ENCODE results near the gene PIK3CA. TPM values are rescaled to one million over a fixed set of nuclear protein-coding genes. Genes with fewer than 3 reads are reported as not detected.

The PIK3CA gene
- total RNA-seq, 4 donors from 2014 or later = 11.6 to 24.3 (median 18.1) TPM

- H3K9me3 ChIP-seq = no peaks in the 10 kb centered on the region
- TF ChIP-seq POLR2A (IDR thresholded peaks at IDR 0.05) (no peak), POLR2AphosphoS5 (IDR thresholded peaks at IDR 0.05) (no peak), CTCF (IDR thresholded peaks at IDR 0.05) (no peak), EP300 (IDR thresholded peaks at IDR 0.05; ENCODE audit: low read depth) (no peak)
- no peak overlapping the region for H3K27ac ChIP-seq
- no peaks in the 10 kb centered on the region for H3K27me3 ChIP-seq
- peaks cover 0 to 5% (median 0%) of the 10 kb centered on the region in 4 donors for H3K4me1 ChIP-seq
- no peaks in the 10 kb centered on the region for H3K36me3 ChIP-seq
- WGBS, 2 donors (ENCODE audit: low coverage in 1 of 2) = 51 to 52% methylated on average over 4 of the region's 4 CpGs
- in situ Hi-C loops (cut with MboI; ENCODE audit: low pct_ligation_motif_present in 1 of 4, low pct_unique_long_range_greater_than_20kb in 1 of 4, low sequenced_read_pairs in 3 of 4) = no loop called here
- H3K4me3 ChIP-seq = no peak overlapping the region
- DNase-seq = no peak
- intact Hi-C loops (cut with DNase I; ENCODE audit: low total_unique reads) = no loop called here
Observed at GRCh38 chr3:179264449-179264848, 116.3 kb downstream of the PIK3CA start.

GRCh38 chr3:179265092-179265491 is 116.9 kb downstream of the PIK3CA start:
- no peaks in the 10 kb centered on the region for H3K9me3 ChIP-seq
- H3K27me3 ChIP-seq = no peaks in the 10 kb centered on the region
- in situ Hi-C loops (cut with MboI; ENCODE audit: low pct_ligation_motif_present in 1 of 4, low pct_unique_long_range_greater_than_20kb in 1 of 4, low sequenced_read_pairs in 3 of 4) = no loop called here
- no peak for TF ChIP-seq POLR2A (IDR thresholded peaks at IDR 0.05)
- no peak for TF ChIP-seq EP300 (IDR thresholded peaks at IDR 0.05; ENCODE audit: low read depth)
- TF ChIP-seq CTCF (IDR thresholded peaks at IDR 0.05) = no peak
- TF ChIP-seq POLR2AphosphoS5 (IDR thresholded peaks at IDR 0.05) = no peak
- intact Hi-C loops (cut with DNase I; ENCODE audit: low total_unique reads) = no loop called here
- H3K36me3 ChIP-seq = no peaks in the 10 kb centered on the region
- H3K27ac ChIP-seq = no peak overlapping the region
- H3K4me3 ChIP-seq = no peak overlapping the region
- DNase-seq = no peak
- WGBS, 2 donors (ENCODE audit: low coverage in 1 of 2) = 50 to 54% methylated on average over 1 of the region's 1 CpG
- H3K4me1 ChIP-seq = peaks cover 0 to 5% (median 0%) of the 10 kb centered on the region in 4 donors

DNA sequence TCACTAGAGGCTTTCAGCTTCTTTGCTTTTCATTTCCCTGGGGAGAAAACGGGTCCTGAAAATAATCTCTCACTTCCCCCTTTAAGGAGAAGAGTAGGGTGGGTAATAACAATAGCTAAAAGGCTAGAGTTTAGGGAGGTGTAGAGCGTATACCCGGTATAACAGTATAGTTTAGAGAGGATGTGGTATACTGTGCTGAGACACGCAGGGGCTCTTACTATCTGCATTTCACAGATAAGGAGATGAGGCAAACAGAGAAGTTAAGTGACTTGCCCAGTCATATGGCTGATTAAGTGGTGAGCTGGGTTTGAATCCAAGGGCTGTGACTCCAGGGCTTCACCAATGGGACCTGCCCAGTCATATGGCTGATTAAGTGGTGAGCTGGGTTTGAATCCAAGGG is 117.7 kb downstream of the PIK3CA start:
- intact Hi-C loops (cut with DNase I; ENCODE audit: low total_unique reads) (no loop called here), in situ Hi-C loops (cut with MboI; ENCODE audit: low pct_ligation_motif_present in 1 of 4, low pct_unique_long_range_greater_than_20kb in 1 of 4, low sequenced_read_pairs in 3 of 4) (no loop called here)
- Histone ChIP-seq H3K4me3 (no peak overlapping the region), H3K9me3 (no peaks in the 10 kb centered on the region), H3K4me1 (peaks cover 0 to 5% (median 0%) of the 10 kb centered on the region in 4 donors), H3K36me3 (no peaks in the 10 kb centered on the region), H3K27ac (no peak overlapping the region), H3K27me3 (no peaks in the 10 kb centered on the region)
- no peak for DNase-seq
- TF ChIP-seq CTCF (IDR thresholded peaks at IDR 0.05) (no peak), POLR2A (IDR thresholded peaks at IDR 0.05) (no peak), POLR2AphosphoS5 (IDR thresholded peaks at IDR 0.05) (no peak), EP300 (IDR thresholded peaks at IDR 0.05; ENCODE audit: low read depth) (no peak)
- WGBS, 2 donors (ENCODE audit: low coverage in 1 of 2) = 81 to 87% methylated on average over 4 of the region's 4 CpGs

GRCh38 chr3:179266701-179267211 is 118.6 kb downstream of the PIK3CA start:
- 68 to 87% methylated on average over 3 to 21 of the region's 21 CpGs for WGBS, 2 donors (ENCODE audit: low coverage in 1 of 2)
- Histone ChIP-seq H3K36me3 (no peaks in the 10 kb centered on the region), H3K4me1 (peaks cover 0 to 1% (median 0%) of the 10 kb centered on the region in 4 donors), H3K9me3 (no peaks in the 10 kb centered on the region), H3K27me3 (no peaks in the 10 kb centered on the region), H3K27ac (no peak overlapping the region), H3K4me3 (no peak overlapping the region)
- intact Hi-C loops (cut with DNase I; ENCODE audit: low total_unique reads) = no loop called here
- no peak for DNase-seq
- no peak for TF ChIP-seq CTCF (IDR thresholded peaks at IDR 0.05)
- TF ChIP-seq POLR2A (IDR thresholded peaks at IDR 0.05) = no peak
- no peak for TF ChIP-seq EP300 (IDR thresholded peaks at IDR 0.05; ENCODE audit: low read depth)
- no peak for TF ChIP-seq POLR2AphosphoS5 (IDR thresholded peaks at IDR 0.05)
- in situ Hi-C loops (cut with MboI; ENCODE audit: low pct_ligation_motif_present in 1 of 4, low pct_unique_long_range_greater_than_20kb in 1 of 4, low sequenced_read_pairs in 3 of 4) = no loop called here
